HepG2 (cell line): Measurements from ENCODE around the gene NEURL1.

Source experiments
- ARHGAP35 ChIP-seq: sonication (generic); formaldehyde crosslinking; IDR thresholded peaks from 2 replicates; pipeline ENCODE4 v1.9.0; 2022; ENCODE audit warnings: mild to moderate bottlenecking, inconsistent platforms, moderate library complexity, missing genetic modification reagents, borderline replicate concordance
- ELF3 ChIP-seq: IDR thresholded peaks from 2 replicates; pipeline ENCODE4 v1.6.1; 2016; ENCODE audit warnings: missing genetic modification reagents, missing compliant biosample characterization
- EZH2 ChIP-seq: conservative IDR thresholded peaks from 2 replicates; pipeline ENCODE4 v1.6.1; 2012; ENCODE audit warnings: mild to moderate bottlenecking, low read depth, low read length, moderate library complexity
- GFI1 ChIP-seq: sonication (generic); formaldehyde crosslinking; IDR thresholded peaks from 2 replicates; pipeline ENCODE4 v1.5.0; 2020; ENCODE audit warnings: missing genetic modification reagents, mild to moderate bottlenecking, borderline replicate concordance
- MTA1 ChIP-seq: sonication (generic); formaldehyde crosslinking; IDR thresholded peaks from 2 replicates; pipeline ENCODE4 v1.4.0; 2020; ENCODE audit warnings: missing genetic modification reagents, mild to moderate bottlenecking, borderline replicate concordance
- POLR2A ChIP-seq, 2 experiments: IDR thresholded peaks; 2 replicates each; pipeline ENCODE4 v1.6.1; 2011; ENCODE audit warnings: low read depth in 2 of 2, low read length in 2 of 2, mild to moderate bottlenecking in 1 of 2, moderate library complexity in 1 of 2; ENCODE audit not compliant: insufficient read depth in 1 of 2
- TCF7L2 ChIP-seq: IDR thresholded peaks from 2 replicates; pipeline ENCODE4 v1.6.1; 2011; ENCODE audit warnings: mild to moderate bottlenecking, low read depth, low read length, moderate library complexity
- TF ChIP-seq, protein P1 (sequence below): sonication (generic); formaldehyde crosslinking; IDR thresholded peaks from 2 replicates; pipeline ENCODE4 v1.5.0; 2020; ENCODE audit warnings: mild to moderate bottlenecking, missing genetic modification reagents, moderate library complexity
- TF ChIP-seq, protein P2 (sequence below): sonication (generic); formaldehyde crosslinking; IDR thresholded peaks from 2 replicates; pipeline ENCODE4 v1.4.0; 2020; ENCODE audit warnings: mild to moderate bottlenecking, missing genetic modification reagents
- TF ChIP-seq, protein P3 (sequence below): sonication (generic); formaldehyde crosslinking; IDR thresholded peaks from 2 replicates; pipeline ENCODE4 v1.4.0; 2020; ENCODE audit warnings: missing genetic modification reagents, borderline replicate concordance

DNA sequence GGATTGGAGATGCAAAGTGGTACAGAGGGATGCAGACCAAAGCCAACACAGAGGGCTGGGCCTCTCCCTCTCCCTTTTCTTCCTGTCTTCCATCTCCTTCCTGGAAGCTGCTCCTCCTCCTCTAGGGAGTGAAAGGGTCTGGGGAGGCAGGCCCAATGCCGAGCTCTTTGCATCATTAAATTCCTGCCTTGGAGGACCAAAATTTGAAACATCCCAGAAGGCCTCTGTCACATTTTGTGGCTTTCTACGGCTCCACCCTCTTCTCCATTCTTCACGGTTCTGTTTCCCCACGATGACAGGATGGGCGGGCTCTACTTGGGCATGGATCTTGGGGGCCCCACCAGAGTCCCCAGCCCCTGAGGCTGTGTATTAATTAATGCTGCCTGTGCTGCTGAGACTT lies 76.4 kb downstream of the NEURL1 start:
- TF ChIP-seq, protein P1, sequence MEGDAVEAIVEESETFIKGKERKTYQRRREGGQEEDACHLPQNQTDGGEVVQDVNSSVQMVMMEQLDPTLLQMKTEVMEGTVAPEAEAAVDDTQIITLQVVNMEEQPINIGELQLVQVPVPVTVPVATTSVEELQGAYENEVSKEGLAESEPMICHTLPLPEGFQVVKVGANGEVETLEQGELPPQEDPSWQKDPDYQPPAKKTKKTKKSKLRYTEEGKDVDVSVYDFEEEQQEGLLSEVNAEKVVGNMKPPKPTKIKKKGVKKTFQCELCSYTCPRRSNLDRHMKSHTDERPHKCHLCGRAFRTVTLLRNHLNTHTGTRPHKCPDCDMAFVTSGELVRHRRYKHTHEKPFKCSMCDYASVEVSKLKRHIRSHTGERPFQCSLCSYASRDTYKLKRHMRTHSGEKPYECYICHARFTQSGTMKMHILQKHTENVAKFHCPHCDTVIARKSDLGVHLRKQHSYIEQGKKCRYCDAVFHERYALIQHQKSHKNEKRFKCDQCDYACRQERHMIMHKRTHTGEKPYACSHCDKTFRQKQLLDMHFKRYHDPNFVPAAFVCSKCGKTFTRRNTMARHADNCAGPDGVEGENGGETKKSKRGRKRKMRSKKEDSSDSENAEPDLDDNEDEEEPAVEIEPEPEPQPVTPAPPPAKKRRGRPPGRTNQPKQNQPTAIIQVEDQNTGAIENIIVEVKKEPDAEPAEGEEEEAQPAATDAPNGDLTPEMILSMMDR (CRISPR knock-in tag): no peak
- TF ChIP-seq TCF7L2: no peak
- no peak for TF ChIP-seq MTA1 (CRISPR knock-in tag)
- TF ChIP-seq POLR2A (IDR thresholded peaks at IDR 0.05; ENCODE audit: insufficient read depth in 1 of 2, low read depth in 2 of 2, low read length in 2 of 2): no peak
- TF ChIP-seq EZH2: no peak
- no peak for TF ChIP-seq ARHGAP35 (CRISPR knock-in tag)
- TF ChIP-seq, protein P2, sequence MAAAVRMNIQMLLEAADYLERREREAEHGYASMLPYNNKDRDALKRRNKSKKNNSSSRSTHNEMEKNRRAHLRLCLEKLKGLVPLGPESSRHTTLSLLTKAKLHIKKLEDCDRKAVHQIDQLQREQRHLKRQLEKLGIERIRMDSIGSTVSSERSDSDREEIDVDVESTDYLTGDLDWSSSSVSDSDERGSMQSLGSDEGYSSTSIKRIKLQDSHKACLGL: no peak
- TF ChIP-seq, protein P3, sequence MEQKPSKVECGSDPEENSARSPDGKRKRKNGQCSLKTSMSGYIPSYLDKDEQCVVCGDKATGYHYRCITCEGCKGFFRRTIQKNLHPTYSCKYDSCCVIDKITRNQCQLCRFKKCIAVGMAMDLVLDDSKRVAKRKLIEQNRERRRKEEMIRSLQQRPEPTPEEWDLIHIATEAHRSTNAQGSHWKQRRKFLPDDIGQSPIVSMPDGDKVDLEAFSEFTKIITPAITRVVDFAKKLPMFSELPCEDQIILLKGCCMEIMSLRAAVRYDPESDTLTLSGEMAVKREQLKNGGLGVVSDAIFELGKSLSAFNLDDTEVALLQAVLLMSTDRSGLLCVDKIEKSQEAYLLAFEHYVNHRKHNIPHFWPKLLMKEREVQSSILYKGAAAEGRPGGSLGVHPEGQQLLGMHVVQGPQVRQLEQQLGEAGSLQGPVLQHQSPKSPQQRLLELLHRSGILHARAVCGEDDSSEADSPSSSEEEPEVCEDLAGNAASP: no peak
- TF ChIP-seq ELF3 (CRISPR knock-in tag): no peak
- no peak for TF ChIP-seq GFI1 (CRISPR knock-in tag)
